Psoas muscle (tissue), 8 donors: ENCODE results near the gene KLF15. TPM values are rescaled to one million over a fixed set of nuclear protein-coding genes. Genes with fewer than 3 reads are reported as not detected.

ENCODE experiments used
- ATAC-seq, 4 donors: fragments of 200-7000 bp; cut with Tn5 transposase; one replicate each; pipeline ENCODE4 v1.9.1; 2020; ENCODE audit warnings: moderate library complexity in 3 of 4, mild to moderate bottlenecking in 2 of 4
- DNase-seq, 2 donors: peaks; one replicate each; pipeline ENCODE4 v3.0.0-alpha.2; 2020
- H3K27ac ChIP-seq: fragments of 200-600 bp; one replicate; pipeline ENCODE4 v1.8.0; 2022
- H3K27me3 ChIP-seq, 3 donors: fragments of 200-600 bp in 1 of 3; one replicate each; pipeline versions ENCODE4 v1.6.1 to v1.8.0; 2013 to 2022; ENCODE audit warnings: low read length in 2 of 3, mild to moderate bottlenecking in 2 of 3, moderate library complexity in 1 of 3; ENCODE audit not compliant: insufficient read depth in 3 of 3
- H3K36me3 ChIP-seq, 2 donors: fragments of 200-600 bp in 1 of 2; one replicate each; pipeline versions ENCODE4 v1.6.1 to v1.8.0; 2013 to 2022; ENCODE audit warnings: low read depth in 1 of 2, mild to moderate bottlenecking in 1 of 2, moderate library complexity in 1 of 2; ENCODE audit not compliant: insufficient read depth in 1 of 2
- H3K4me1 ChIP-seq: fragments of 200-600 bp; one replicate; pipeline ENCODE4 v1.8.0; 2022
- H3K4me3 ChIP-seq: fragments of 200-600 bp; one replicate; pipeline ENCODE4 v1.8.0; 2022; ENCODE audit warnings: mild to moderate bottlenecking
- H3K9me3 ChIP-seq: fragments of 200-600 bp; one replicate; pipeline ENCODE4 v1.8.0; 2022
- WGBS, 3 donors: extraction: QIAGEN DNeasy Blood & Tissue Kit; methylation state at CpG; one replicate each; pipeline versions ENCODE4 v1.1.6 to v1.1.7; 2013; 5-methylcytosine and 5-hydroxymethylcytosine counted together
- intact Hi-C, 2 donors: fragments of 100-400 bp; cut with DNase I; formaldehyde crosslinking; loops; one replicate each; pipeline versions ENCODE4 v1.11.0 to v1.14.2; 2022
- polyA plus RNA-seq, 3 donors: library from polyadenylated mRNA; stranded (reverse); fragments of 200-250 nt; gene quantifications; one replicate each; pipeline ENCODE4 v1.2.3, GENCODE V29; 2013
- total RNA-seq, 4 donors: library from RNA; stranded (reverse); fragmentation: NEBNext Ultra II Directional in 2 of 4; extraction: Animal tissue kit (Norgen Biotek cat#: 25700) in 2 of 4; gene quantifications; one replicate each; pipeline versions ENCODE4 v1.2.1 to v1.2.4, GENCODE V29; 2021 to 2023
- TF ChIP-seq, protein P1 (sequence below): fragments of 200-600 bp; IDR thresholded peaks from one replicate; pipeline ENCODE4 v1.8.0; 2022; ENCODE audit warnings: antibody characterized with exemption
- donor health status: healthy with polysubstance abuse.
- donor health status: DM: no; HTN: no; CAD: no; lungs with moderate emphysema.
- donor health status: Bipolar disorder and iron deficiency.
- donor health status: healthy.
- donor health status: DM: yes; HTN: yes; CAD: no.
- donor health status: DM: no; HTN: no; CAD: no.
- donor health status: DM: no; HTN: no; CAD: no.
- donor health status: DM: yes; HTN: yes; CAD: no.

Gene KLF15
- total and polyA plus RNA-seq, 7 donors = 13.2 to 77.6 (median 37.8) TPM

DNA sequence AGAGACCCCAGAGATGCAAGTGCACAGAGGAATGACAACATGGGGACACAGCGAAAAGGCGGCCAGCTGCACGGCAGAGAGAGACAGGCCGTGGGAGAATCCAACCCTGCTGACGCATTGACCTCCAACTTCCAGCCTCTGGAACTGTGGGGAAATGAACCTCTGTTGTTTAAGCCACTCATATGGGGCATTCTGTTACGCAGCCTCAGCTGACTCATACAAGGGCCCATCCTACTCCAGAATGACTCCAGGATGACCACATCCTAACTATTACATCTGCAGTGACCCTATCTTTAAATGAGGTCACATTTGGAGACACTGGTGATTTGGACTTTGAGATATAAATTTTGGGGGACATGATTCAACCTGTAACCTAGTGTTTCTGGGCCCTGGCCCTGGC, 44.0 kb downstream of the KLF15 start:
- H3K4me1 ChIP-seq = no peaks in the 10 kb centered on the region
- WGBS, 3 donors = 98% methylated on average over 6 of the region's 6 CpGs
- no peak overlapping the region for H3K27ac ChIP-seq
- TF ChIP-seq, protein P1, sequence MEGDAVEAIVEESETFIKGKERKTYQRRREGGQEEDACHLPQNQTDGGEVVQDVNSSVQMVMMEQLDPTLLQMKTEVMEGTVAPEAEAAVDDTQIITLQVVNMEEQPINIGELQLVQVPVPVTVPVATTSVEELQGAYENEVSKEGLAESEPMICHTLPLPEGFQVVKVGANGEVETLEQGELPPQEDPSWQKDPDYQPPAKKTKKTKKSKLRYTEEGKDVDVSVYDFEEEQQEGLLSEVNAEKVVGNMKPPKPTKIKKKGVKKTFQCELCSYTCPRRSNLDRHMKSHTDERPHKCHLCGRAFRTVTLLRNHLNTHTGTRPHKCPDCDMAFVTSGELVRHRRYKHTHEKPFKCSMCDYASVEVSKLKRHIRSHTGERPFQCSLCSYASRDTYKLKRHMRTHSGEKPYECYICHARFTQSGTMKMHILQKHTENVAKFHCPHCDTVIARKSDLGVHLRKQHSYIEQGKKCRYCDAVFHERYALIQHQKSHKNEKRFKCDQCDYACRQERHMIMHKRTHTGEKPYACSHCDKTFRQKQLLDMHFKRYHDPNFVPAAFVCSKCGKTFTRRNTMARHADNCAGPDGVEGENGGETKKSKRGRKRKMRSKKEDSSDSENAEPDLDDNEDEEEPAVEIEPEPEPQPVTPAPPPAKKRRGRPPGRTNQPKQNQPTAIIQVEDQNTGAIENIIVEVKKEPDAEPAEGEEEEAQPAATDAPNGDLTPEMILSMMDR = no peak
- H3K27me3 ChIP-seq = no peaks in the 10 kb centered on the region
- ATAC-seq (no peak), DNase-seq (no peak)
- no peaks in the 10 kb centered on the region for H3K36me3 ChIP-seq
- H3K9me3 ChIP-seq = no peaks in the 10 kb centered on the region
- no peak overlapping the region for H3K4me3 ChIP-seq
- intact Hi-C loops = no loop called here

DNA sequence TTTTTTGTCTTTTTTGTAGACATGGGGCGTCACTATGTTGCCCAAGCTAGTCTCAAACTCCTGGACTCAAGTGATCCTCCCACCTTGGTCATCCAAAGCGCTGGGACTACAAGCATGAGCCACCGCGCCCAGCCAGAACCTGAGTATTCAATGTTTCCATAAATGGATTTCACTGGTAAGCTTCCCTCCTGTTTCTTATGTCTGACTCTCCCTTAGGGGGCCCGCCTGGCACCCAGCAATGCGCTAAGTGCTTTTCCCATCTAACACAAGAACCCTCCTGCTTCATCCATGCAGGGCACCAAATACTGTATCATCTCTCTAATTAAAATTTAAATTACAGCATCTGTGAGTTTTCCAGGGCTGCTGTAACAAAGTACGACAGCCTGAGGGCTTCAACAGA, 44.9 kb downstream of the KLF15 start:
- ATAC-seq = no peak

DNA sequence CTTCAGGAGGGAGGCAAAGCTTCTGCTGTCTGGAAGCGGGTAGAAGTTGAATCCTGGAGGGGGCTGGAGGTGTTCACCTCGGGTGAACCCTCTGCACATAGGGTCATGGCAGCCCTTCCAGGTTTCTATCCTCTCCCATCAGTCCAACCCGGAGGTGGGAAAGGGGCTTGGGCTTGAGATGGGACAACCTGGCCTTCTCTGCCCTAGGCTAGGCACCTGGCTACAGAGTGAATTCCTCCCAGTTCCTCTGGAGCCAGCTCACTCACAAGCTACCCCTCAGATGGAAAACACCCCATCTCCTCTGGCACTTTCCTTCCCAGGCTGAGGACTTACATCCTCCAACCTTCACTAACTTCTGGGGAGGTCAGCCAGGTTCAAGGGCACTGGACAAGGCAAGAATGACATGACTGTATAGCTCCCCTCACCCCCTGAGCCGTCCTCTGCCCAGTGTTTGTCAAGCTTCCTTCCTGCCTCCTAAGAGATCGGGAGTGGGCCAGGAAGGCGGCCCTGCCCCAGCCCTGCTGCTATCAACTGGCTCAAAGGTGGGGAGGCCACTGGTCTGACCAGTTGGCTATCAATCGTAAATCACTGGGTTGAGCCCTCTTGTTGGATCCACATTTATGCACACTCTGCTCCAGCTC, 45.8 kb downstream of the KLF15 start:
- Histone ChIP-seq H3K36me3 (no peaks in the 10 kb centered on the region), H3K4me1 (no peaks in the 10 kb centered on the region)
- TF ChIP-seq, protein P1 = no peak

More for the DNA sequence above, 44.9 kb downstream of the KLF15 start:
- Histone ChIP-seq H3K27me3 (no peaks in the 10 kb centered on the region), H3K36me3 (no peaks in the 10 kb centered on the region), H3K4me3 (no peak overlapping the region), H3K27ac (no peak overlapping the region), H3K9me3 (no peaks in the 10 kb centered on the region), H3K4me1 (no peaks in the 10 kb centered on the region)
- WGBS, 3 donors = 95 to 97% (median 96%) methylated on average over 7 of the region's 7 CpGs
- DNase-seq = no peak
- intact Hi-C loops = no loop called here
- TF ChIP-seq, protein P1 = no peak

DNA sequence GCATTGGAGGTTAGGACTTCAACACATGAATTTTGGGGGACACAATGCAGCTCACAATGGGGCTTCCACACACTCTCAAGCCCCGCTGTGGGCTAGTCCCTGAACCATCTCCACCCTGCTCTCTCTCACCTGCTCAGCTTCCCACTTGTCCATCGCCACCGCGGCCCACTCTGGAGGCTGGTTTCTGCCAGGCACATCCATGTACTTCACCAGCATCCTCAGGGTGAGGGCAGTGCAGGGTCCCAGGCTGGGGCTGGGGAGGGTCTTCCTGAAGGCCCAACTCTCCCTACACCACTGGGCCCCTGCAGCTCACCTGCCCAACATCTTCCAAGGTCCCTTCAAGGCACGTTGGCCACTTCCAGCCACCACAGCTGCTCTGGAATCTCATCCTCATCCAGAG, 46.4 kb downstream of the KLF15 start:
- TF ChIP-seq, protein P1 = no peak
- intact Hi-C loops = no loop called here
- DNase-seq (no peak), ATAC-seq (no peak)
- Histone ChIP-seq H3K4me1 (no peaks in the 10 kb centered on the region), H3K4me3 (no peak overlapping the region), H3K36me3 (no peaks in the 10 kb centered on the region), H3K9me3 (no peaks in the 10 kb centered on the region), H3K27ac (no peak overlapping the region), H3K27me3 (no peaks in the 10 kb centered on the region)
- 72 to 78% (median 77%) methylated on average over 5 of the region's 5 CpGs for WGBS, 3 donors

More for the DNA sequence above, 45.8 kb downstream of the KLF15 start:
- no peaks in the 10 kb centered on the region for H3K9me3 ChIP-seq
- intact Hi-C loops = no loop called here
- ATAC-seq (no peak), DNase-seq (no peak)
- H3K27ac ChIP-seq = no peak overlapping the region
- H3K27me3 ChIP-seq = no peaks in the 10 kb centered on the region
- H3K4me3 ChIP-seq = no peak overlapping the region
- whole genome bisulfite sequencing, 3 donors = 82 to 85% (median 84%) methylated on average over 7 of the region's 7 CpGs
